GM23338 (cell line): Measurements from ENCODE around the gene HGD. TPM values are rescaled to one million over a fixed set of nuclear protein-coding genes. Genes with fewer than 3 reads are reported as not detected.

Experiments used
- ATAC-seq: fragments of 200-7000 bp; cut with Tn5 transposase; 3 replicates; pipeline ENCODE4 v1.9.1; 2020
- DNase-seq: peaks from one replicate; pipeline ENCODE4 v3.0.0-alpha.2; 2015; ENCODE audit warnings: low spot score
- H2AFZ ChIP-seq: fragments of 200-600 bp; sonication (generic); 2 replicates; pipeline ENCODE4 v1.8.0; 2016; ENCODE audit warnings: antibody characterized with exemption, mild to moderate bottlenecking, moderate library complexity
- H3F3A ChIP-seq: fragments of 200-600 bp; sonication (generic); replicated peaks from 2 replicates; pipeline ENCODE4 v1.8.0; 2017; ENCODE audit warnings: antibody characterized with exemption, mixed run types, low read depth
- H3K27ac ChIP-seq: fragments of 200-600 bp; sonication (generic); 2 replicates; pipeline ENCODE4 v1.6.1; 2016; ENCODE audit warnings: low read depth
- H3K27me3 ChIP-seq: fragments of 200-600 bp; sonication (generic); 2 replicates; pipeline ENCODE4 v1.8.0; 2016; ENCODE audit warnings: mild to moderate bottlenecking, mixed run types, moderate library complexity; ENCODE audit not compliant: insufficient read depth
- H3K36me3 ChIP-seq: fragments of 200-600 bp; sonication (generic); 2 replicates; pipeline ENCODE4 v1.8.0; 2016; ENCODE audit warnings: mild to moderate bottlenecking; ENCODE audit not compliant: insufficient read depth
- H3K4me1 ChIP-seq: fragments of 200-600 bp; sonication (generic); 2 replicates; pipeline ENCODE4 v1.8.0; 2016; ENCODE audit warnings: mild to moderate bottlenecking, moderate library complexity; ENCODE audit not compliant: insufficient read depth
- H3K4me2 ChIP-seq: fragments of 200-600 bp; sonication (generic); 2 replicates; pipeline ENCODE4 v1.7.1; 2017; ENCODE audit warnings: mixed run types
- H3K4me3 ChIP-seq: fragments of 200-600 bp; sonication (generic); 2 replicates; pipeline ENCODE4 v1.6.1; 2016; ENCODE audit warnings: mixed run types
- H3K79me2 ChIP-seq: fragments of 200-600 bp; sonication (generic); replicated peaks from 2 replicates; pipeline ENCODE4 v1.8.0; 2017; ENCODE audit warnings: mild to moderate bottlenecking; ENCODE audit not compliant: insufficient read depth
- H3K9me2 ChIP-seq: fragments of 200-600 bp; sonication (generic); 2 replicates; pipeline ENCODE4 v1.8.0; 2017; ENCODE audit not compliant: insufficient read depth
- H4K20me1 ChIP-seq: fragments of 200-600 bp; sonication (generic); replicated peaks from 2 replicates; pipeline ENCODE4 v1.8.0; 2017; ENCODE audit warnings: mild to moderate bottlenecking; ENCODE audit not compliant: insufficient read depth
- H3K27ac Mint-ChIP-seq: 2 replicates; pipeline ENCODE4 v1.8.0; 2020; ENCODE audit warnings: inconsistent platforms, mild to moderate bottlenecking, moderate library complexity, mixed read lengths
- H3K27me3 Mint-ChIP-seq: 3 replicates; pipeline ENCODE4 v1.8.0; 2022; ENCODE audit warnings: low read depth, mild to moderate bottlenecking, moderate library complexity, mixed read lengths, inconsistent platforms; ENCODE audit not compliant: insufficient read depth, poor library complexity
- H3K36me3 Mint-ChIP-seq: 3 replicates; pipeline ENCODE4 v1.8.0; 2021; ENCODE audit warnings: low read depth, mild to moderate bottlenecking, inconsistent platforms, moderate library complexity, mixed read lengths
- H3K4me1 Mint-ChIP-seq: 3 replicates; pipeline ENCODE4 v1.8.0; 2020; ENCODE audit warnings: mild to moderate bottlenecking, inconsistent platforms, mixed read lengths
- H3K4me3 Mint-ChIP-seq: 3 replicates; pipeline ENCODE4 v1.8.0; 2021; ENCODE audit warnings: moderate library complexity, mild to moderate bottlenecking, inconsistent platforms, mixed read lengths
- H3K9me3 Mint-ChIP-seq: 3 replicates; pipeline ENCODE4 v1.8.0; 2020; ENCODE audit warnings: moderate library complexity, mild to moderate bottlenecking, inconsistent platforms, mixed read lengths
- CREB1 ChIP-seq: fragments of 250-450 bp; sonication (Bioruptor Pico); IDR thresholded peaks from 2 replicates; pipeline ENCODE4 v1.5.0; 2020; ENCODE audit warnings: low read depth, mild to moderate bottlenecking, moderate library complexity
- EZH2 ChIP-seq: fragments of 200-600 bp; sonication (generic); IDR thresholded peaks from one replicate; pipeline ENCODE4 v1.8.0; 2017; ENCODE audit warnings: antibody characterized with exemption, mild to moderate bottlenecking, low read depth; ENCODE audit not compliant: unreplicated experiment
- EZH2phosphoT487 ChIP-seq: fragments of 200-600 bp; sonication (generic); IDR thresholded peaks from one replicate; pipeline ENCODE4 v1.8.1; 2018; ENCODE audit warnings: antibody characterized with exemption; ENCODE audit not compliant: unreplicated experiment
- JUNB ChIP-seq: IDR thresholded peaks from one replicate; pipeline ENCODE4 v1.6.1; 2016; ENCODE audit warnings: antibody characterized with exemption; ENCODE audit not compliant: unreplicated experiment
- REST ChIP-seq: IDR thresholded peaks from one replicate; pipeline ENCODE4 v1.6.1; 2018; ENCODE audit warnings: antibody characterized with exemption; ENCODE audit not compliant: unreplicated experiment
- STAT1 ChIP-seq: IDR thresholded peaks from one replicate; pipeline ENCODE4 v1.6.1; 2016; ENCODE audit warnings: antibody characterized with exemption; ENCODE audit not compliant: unreplicated experiment
- ZNF114 ChIP-seq: fragments of 250-450 bp; sonication (Bioruptor Pico); IDR thresholded peaks from 2 replicates; pipeline ENCODE4 v1.5.0; 2020; ENCODE audit warnings: mild to moderate bottlenecking, moderate library complexity
- ZNF331 ChIP-seq: fragments of 250-450 bp; sonication (Bioruptor Pico); IDR thresholded peaks from 2 replicates; pipeline ENCODE4 v1.5.0; 2020; ENCODE audit warnings: low read depth, mild to moderate bottlenecking, moderate library complexity
- polyA plus RNA-seq: library from polyadenylated mRNA; unstranded; fragments of >200 nt; fragmentation: Nextera tagmentation; extraction: Ambion mirVana; gene quantifications from 2 replicates; pipeline ENCODE4 v1.2.1, GENCODE V29; 2016
- total RNA-seq: library from RNA; depleted of rRNA; stranded (reverse); fragments of >200 nt; shearing (Covaris generic); gene quantifications from 2 replicates; pipeline ENCODE4 v1.2.3, GENCODE V29; 2014
- TF ChIP-seq, protein P1 (sequence below): IDR thresholded peaks from 2 replicates; pipeline ENCODE4 v1.6.1; 2016; ENCODE audit warnings: antibody characterized with exemption
- TF ChIP-seq, protein P2 (sequence below), 2 experiments: fragments of 200-600 bp in 1 of 2; sonication (generic) in 1 of 2; conservative IDR thresholded peaks; 2 replicates each; pipeline versions ENCODE4 v1.5.1 to v1.6.1; 2016 to 2017; ENCODE audit warnings: antibody characterized with exemption in 2 of 2, low read depth in 2 of 2, mild to moderate bottlenecking in 2 of 2, moderate library complexity in 1 of 2
- TF ChIP-seq, protein P3 (sequence below): fragments of 250-450 bp; sonication (Bioruptor Pico); IDR thresholded peaks from 2 replicates; pipeline ENCODE4 v1.5.0; 2020; ENCODE audit warnings: mild to moderate bottlenecking, moderate library complexity

HGD gene
- total and polyA plus RNA-seq, 2 experiments from 2014 or later: not detected

GRCh38 chr3:120693439-120694171, 11.6 kb upstream of the HGD start:
- Histone ChIP-seq H3K27me3 (no peaks in the 10 kb centered on the region), H4K20me1 (no peaks in the 10 kb centered on the region), H3K36me3 (no peaks in the 10 kb centered on the region), H3K4me2 (no peak overlapping the region), H2AFZ (no peak overlapping the region), H3K4me3 (no peak overlapping the region), H3K79me2 (no peaks in the 10 kb centered on the region), H3K9me2 (no peaks in the 10 kb centered on the region), H3F3A (no peaks in the 10 kb centered on the region), H3K27ac (no peak overlapping the region; the same call in 1 of the 2 replicates), H3K4me1 (peaks cover 47% of the 10 kb centered on the region)
- DNase-seq (no peak), ATAC-seq (no peak; the same call in 2 of the 3 replicates)
- Mint-ChIP-seq H3K27ac (peak overlapping the region; percentile 95), H3K9me3 (no peaks in the 10 kb centered on the region), H3K27me3 (no peaks in the 10 kb centered on the region), H3K36me3 (peaks cover 4% of the 10 kb centered on the region; the same call in 2 of the 3 replicates), H3K4me3 (no peak overlapping the region), H3K4me1 (peaks cover 51% of the 10 kb centered on the region)
- TF ChIP-seq, protein P1, sequence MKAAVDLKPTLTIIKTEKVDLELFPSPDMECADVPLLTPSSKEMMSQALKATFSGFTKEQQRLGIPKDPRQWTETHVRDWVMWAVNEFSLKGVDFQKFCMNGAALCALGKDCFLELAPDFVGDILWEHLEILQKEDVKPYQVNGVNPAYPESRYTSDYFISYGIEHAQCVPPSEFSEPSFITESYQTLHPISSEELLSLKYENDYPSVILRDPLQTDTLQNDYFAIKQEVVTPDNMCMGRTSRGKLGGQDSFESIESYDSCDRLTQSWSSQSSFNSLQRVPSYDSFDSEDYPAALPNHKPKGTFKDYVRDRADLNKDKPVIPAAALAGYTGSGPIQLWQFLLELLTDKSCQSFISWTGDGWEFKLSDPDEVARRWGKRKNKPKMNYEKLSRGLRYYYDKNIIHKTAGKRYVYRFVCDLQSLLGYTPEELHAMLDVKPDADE: no peak
- no peak for TF ChIP-seq REST
- TF ChIP-seq EZH2phosphoT487: no peak
- TF ChIP-seq EZH2: no peak
- no peak for TF ChIP-seq ZNF114 (CRISPR knock-in tag)
- no peak for TF ChIP-seq STAT1
- TF ChIP-seq ZNF331 (CRISPR knock-in tag): no peak
- no peak for TF ChIP-seq CREB1 (CRISPR knock-in tag)
- TF ChIP-seq, protein P2, sequence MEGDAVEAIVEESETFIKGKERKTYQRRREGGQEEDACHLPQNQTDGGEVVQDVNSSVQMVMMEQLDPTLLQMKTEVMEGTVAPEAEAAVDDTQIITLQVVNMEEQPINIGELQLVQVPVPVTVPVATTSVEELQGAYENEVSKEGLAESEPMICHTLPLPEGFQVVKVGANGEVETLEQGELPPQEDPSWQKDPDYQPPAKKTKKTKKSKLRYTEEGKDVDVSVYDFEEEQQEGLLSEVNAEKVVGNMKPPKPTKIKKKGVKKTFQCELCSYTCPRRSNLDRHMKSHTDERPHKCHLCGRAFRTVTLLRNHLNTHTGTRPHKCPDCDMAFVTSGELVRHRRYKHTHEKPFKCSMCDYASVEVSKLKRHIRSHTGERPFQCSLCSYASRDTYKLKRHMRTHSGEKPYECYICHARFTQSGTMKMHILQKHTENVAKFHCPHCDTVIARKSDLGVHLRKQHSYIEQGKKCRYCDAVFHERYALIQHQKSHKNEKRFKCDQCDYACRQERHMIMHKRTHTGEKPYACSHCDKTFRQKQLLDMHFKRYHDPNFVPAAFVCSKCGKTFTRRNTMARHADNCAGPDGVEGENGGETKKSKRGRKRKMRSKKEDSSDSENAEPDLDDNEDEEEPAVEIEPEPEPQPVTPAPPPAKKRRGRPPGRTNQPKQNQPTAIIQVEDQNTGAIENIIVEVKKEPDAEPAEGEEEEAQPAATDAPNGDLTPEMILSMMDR (conservative IDR thresholded peaks at IDR 0.05; ENCODE audit: low read depth in 2 of 2): no peak
- TF ChIP-seq JUNB: no peak
- TF ChIP-seq, protein P3, sequence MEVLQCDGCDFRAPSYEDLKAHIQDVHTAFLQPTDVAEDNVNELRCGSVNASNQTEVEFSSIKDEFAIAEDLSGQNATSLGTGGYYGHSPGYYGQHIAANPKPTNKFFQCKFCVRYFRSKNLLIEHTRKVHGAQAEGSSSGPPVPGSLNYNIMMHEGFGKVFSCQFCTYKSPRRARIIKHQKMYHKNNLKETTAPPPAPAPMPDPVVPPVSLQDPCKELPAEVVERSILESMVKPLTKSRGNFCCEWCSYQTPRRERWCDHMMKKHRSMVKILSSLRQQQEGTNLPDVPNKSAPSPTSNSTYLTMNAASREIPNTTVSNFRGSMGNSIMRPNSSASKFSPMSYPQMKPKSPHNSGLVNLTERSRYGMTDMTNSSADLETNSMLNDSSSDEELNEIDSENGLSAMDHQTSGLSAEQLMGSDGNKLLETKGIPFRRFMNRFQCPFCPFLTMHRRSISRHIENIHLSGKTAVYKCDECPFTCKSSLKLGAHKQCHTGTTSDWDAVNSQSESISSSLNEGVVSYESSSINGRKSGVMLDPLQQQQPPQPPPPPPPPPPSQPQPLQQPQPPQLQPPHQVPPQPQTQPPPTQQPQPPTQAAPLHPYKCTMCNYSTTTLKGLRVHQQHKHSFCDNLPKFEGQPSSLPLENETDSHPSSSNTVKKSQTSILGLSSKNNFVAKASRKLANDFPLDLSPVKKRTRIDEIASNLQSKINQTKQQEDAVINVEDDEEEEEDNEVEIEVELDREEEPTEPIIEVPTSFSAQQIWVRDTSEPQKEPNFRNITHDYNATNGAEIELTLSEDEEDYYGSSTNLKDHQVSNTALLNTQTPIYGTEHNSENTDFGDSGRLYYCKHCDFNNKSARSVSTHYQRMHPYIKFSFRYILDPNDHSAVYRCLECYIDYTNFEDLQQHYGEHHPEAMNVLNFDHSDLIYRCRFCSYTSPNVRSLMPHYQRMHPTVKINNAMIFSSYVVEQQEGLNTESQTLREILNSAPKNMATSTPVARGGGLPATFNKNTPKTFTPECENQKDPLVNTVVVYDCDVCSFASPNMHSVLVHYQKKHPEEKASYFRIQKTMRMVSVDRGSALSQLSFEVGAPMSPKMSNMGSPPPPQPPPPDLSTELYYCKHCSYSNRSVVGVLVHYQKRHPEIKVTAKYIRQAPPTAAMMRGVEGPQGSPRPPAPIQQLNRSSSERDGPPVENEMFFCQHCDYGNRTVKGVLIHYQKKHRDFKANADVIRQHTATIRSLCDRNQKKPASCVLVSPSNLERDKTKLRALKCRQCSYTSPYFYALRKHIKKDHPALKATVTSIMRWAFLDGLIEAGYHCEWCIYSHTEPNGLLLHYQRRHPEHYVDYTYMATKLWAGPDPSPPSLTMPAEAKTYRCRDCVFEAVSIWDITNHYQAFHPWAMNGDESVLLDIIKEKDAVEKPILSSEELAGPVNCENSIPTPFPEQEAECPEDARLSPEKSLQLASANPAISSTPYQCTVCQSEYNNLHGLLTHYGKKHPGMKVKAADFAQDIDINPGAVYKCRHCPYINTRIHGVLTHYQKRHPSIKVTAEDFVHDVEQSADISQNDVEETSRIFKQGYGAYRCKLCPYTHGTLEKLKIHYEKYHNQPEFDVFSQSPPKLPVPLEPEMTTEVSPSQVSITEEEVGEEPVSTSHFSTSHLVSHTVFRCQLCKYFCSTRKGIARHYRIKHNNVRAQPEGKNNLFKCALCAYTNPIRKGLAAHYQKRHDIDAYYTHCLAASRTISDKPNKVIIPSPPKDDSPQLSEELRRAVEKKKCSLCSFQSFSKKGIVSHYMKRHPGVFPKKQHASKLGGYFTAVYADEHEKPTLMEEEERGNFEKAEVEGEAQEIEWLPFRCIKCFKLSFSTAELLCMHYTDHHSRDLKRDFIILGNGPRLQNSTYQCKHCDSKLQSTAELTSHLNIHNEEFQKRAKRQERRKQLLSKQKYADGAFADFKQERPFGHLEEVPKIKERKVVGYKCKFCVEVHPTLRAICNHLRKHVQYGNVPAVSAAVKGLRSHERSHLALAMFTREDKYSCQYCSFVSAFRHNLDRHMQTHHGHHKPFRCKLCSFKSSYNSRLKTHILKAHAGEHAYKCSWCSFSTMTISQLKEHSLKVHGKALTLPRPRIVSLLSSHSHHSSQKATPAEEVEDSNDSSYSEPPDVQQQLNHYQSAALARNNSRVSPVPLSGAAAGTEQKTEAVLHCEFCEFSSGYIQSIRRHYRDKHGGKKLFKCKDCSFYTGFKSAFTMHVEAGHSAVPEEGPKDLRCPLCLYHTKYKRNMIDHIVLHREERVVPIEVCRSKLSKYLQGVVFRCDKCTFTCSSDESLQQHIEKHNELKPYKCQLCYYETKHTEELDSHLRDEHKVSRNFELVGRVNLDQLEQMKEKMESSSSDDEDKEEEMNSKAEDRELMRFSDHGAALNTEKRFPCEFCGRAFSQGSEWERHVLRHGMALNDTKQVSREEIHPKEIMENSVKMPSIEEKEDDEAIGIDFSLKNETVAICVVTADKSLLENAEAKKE (CRISPR knock-in tag): no peak
